HepG2 (cell line): ENCODE measurements around the gene SURF1. TPM values are rescaled to one million over a fixed set of nuclear protein-coding genes. Genes with fewer than 3 reads are reported as not detected.
A peak's percentile ranks its signal among the peaks of the same experiment; 100 is the strongest.

Source experiments
- ATM ChIP-seq: fragments of 450-650 bp; IDR thresholded peaks from 2 replicates; pipeline ENCODE4 v1.7.1; 2017; ENCODE audit warnings: mild to moderate bottlenecking, borderline replicate concordance
- CENPT ChIP-seq: sonication (generic); formaldehyde crosslinking; IDR thresholded peaks from 2 replicates; pipeline ENCODE4 v1.8.0; 2022; ENCODE audit warnings: low read depth, mild to moderate bottlenecking, moderate library complexity, missing genetic modification reagents
- ELF3 ChIP-seq: IDR thresholded peaks from 2 replicates; pipeline ENCODE4 v1.6.1; 2016; ENCODE audit warnings: missing genetic modification reagents, missing compliant biosample characterization
- ERF ChIP-seq: IDR thresholded peaks from 2 replicates; pipeline ENCODE4 v1.6.1; 2018; ENCODE audit warnings: missing biosample characterization, missing genetic modification reagents
- FOSL1 ChIP-seq: sonication (generic); formaldehyde crosslinking; IDR thresholded peaks from 2 replicates; pipeline ENCODE4 v1.9.0; 2021; ENCODE audit warnings: missing genetic modification reagents, borderline replicate concordance
- GABPB1 ChIP-seq: IDR thresholded peaks from 2 replicates; pipeline ENCODE4 v1.6.1; 2016; ENCODE audit warnings: mild to moderate bottlenecking, missing genetic modification reagents, moderate library complexity, missing compliant biosample characterization
- MAFK ChIP-seq, 2 experiments: IDR thresholded peaks in 1 of 2; conservative IDR thresholded peaks in 1 of 2; 2 replicates each; pipeline ENCODE4 v1.6.1; 2011; ENCODE audit warnings: improper control_type of control experiment in 2 of 2, low read length in 2 of 2
- MED13 ChIP-seq: sonication (generic); formaldehyde crosslinking; IDR thresholded peaks from 2 replicates; pipeline ENCODE4 v1.5.0; 2020; ENCODE audit warnings: missing genetic modification reagents
- NR2C2 ChIP-seq: sonication (generic); formaldehyde crosslinking; IDR thresholded peaks from 2 replicates; pipeline ENCODE4 v1.4.0; 2020; ENCODE audit warnings: missing genetic modification reagents, mild to moderate bottlenecking, moderate library complexity, borderline replicate concordance
- RFX5 ChIP-seq: IDR thresholded peaks from 2 replicates; pipeline ENCODE4 v1.6.1; 2011; ENCODE audit warnings: low read depth, low read length, improper control_type of control experiment
- SAP130 ChIP-seq: IDR thresholded peaks from 2 replicates; pipeline ENCODE4 v1.6.1; 2016; ENCODE audit warnings: low read depth
- SSRP1 ChIP-seq: IDR thresholded peaks from 2 replicates; pipeline ENCODE4 v1.6.1; 2016; ENCODE audit warnings: control low read depth
- ZNF264 ChIP-seq: sonication (generic); formaldehyde crosslinking; IDR thresholded peaks from 2 replicates; pipeline ENCODE4 v1.4.0; 2020; ENCODE audit warnings: missing genetic modification reagents
- ZNF570 ChIP-seq: sonication (generic); formaldehyde crosslinking; IDR thresholded peaks from 2 replicates; pipeline ENCODE4 v1.4.0; 2020; ENCODE audit warnings: mild to moderate bottlenecking, missing genetic modification reagents, borderline replicate concordance
- ZNF674 ChIP-seq: sonication (generic); formaldehyde crosslinking; IDR thresholded peaks from 2 replicates; pipeline ENCODE4 v1.5.0; 2020; ENCODE audit warnings: low read depth, mild to moderate bottlenecking, missing genetic modification reagents
- ZNF7 ChIP-seq: IDR thresholded peaks from 2 replicates; pipeline ENCODE4 v1.6.1; 2016; ENCODE audit warnings: missing biosample characterization, missing genetic modification reagents
- polyA plus RNA-seq, 8 experiments: library from polyadenylated mRNA; depleted of rRNA in 3 of 8; stranded (reverse) in 7 of 8; unstranded in 1 of 8; fragments of >200 nt; fragmentation: Illumina TruSeq in 4 of 8; extraction: Trizol in 4 of 8; gene quantifications; 2 replicates each; pipeline versions ENCODE4 v1.2.1 to v1.2.3, GENCODE V29; 2011 to 2016; ENCODE audit warnings: low read depth in 4 of 8, missing spikeins in 1 of 8, mixed read lengths in 1 of 8; ENCODE audit not compliant: insufficient read depth in 1 of 8
- total RNA-seq, 5 experiments: library from RNA; depleted of rRNA; stranded (reverse); fragments of >200 nt; fragmentation: Illumina TruSeq; extraction: Trizol; gene quantifications; 2 replicates each; pipeline ENCODE4 v1.2.3, GENCODE V29; 2016; ENCODE audit warnings: low read depth in 1 of 5
- TF ChIP-seq, protein P1 (sequence below): sonication (generic); formaldehyde crosslinking; IDR thresholded peaks from 2 replicates; pipeline ENCODE4 v1.5.1; 2020; ENCODE audit warnings: mild to moderate bottlenecking, missing genetic modification reagents, moderate library complexity
- TF ChIP-seq, protein P2 (sequence below): IDR thresholded peaks from 2 replicates; pipeline ENCODE4 v1.6.1; 2016; ENCODE audit warnings: missing compliant biosample characterization, missing genetic modification reagents, borderline replicate concordance

SURF1 gene
- total and polyA plus RNA-seq, 2 of the 13 experiments (the other 11 are each of a cell fraction or from before 2014, with no cell fraction given), result 17.8 to 40.7 TPM

DNA sequence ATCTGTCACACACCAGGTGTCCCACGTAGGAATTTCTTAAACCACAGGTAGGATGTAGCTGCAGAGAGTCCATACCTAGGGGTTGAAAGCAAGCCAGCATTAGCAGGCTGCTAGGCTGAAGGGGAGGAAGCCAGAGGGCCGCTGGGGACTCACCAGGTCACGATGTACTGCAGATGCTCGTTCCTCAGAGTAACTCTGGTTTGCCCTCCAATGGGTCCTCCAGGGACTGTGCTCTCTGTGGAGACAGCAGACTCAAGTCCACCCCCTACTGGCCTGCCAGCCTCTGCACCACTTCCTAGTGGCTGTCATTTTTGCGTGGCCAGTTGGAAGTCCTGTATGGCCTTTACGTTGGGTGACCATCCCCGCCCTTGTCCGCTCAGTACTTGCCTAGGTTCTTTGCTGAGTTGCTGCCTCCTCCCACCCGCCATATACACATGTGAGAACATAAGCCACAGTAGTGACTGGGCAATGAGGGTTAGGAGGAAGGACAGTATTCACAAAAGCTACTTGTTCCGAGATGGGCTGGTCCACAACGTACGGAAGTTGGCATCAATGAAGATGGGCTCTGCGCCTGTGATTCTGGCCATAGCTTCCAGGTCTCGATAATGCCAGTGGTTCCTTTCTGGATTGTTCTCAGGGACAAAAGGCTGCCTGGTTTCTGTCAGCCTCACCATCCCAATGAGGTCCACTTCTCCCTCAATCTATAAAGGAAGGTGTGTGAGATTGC is 4.2 kb downstream of the SURF1 start (continued):
- TF ChIP-seq, protein P1, sequence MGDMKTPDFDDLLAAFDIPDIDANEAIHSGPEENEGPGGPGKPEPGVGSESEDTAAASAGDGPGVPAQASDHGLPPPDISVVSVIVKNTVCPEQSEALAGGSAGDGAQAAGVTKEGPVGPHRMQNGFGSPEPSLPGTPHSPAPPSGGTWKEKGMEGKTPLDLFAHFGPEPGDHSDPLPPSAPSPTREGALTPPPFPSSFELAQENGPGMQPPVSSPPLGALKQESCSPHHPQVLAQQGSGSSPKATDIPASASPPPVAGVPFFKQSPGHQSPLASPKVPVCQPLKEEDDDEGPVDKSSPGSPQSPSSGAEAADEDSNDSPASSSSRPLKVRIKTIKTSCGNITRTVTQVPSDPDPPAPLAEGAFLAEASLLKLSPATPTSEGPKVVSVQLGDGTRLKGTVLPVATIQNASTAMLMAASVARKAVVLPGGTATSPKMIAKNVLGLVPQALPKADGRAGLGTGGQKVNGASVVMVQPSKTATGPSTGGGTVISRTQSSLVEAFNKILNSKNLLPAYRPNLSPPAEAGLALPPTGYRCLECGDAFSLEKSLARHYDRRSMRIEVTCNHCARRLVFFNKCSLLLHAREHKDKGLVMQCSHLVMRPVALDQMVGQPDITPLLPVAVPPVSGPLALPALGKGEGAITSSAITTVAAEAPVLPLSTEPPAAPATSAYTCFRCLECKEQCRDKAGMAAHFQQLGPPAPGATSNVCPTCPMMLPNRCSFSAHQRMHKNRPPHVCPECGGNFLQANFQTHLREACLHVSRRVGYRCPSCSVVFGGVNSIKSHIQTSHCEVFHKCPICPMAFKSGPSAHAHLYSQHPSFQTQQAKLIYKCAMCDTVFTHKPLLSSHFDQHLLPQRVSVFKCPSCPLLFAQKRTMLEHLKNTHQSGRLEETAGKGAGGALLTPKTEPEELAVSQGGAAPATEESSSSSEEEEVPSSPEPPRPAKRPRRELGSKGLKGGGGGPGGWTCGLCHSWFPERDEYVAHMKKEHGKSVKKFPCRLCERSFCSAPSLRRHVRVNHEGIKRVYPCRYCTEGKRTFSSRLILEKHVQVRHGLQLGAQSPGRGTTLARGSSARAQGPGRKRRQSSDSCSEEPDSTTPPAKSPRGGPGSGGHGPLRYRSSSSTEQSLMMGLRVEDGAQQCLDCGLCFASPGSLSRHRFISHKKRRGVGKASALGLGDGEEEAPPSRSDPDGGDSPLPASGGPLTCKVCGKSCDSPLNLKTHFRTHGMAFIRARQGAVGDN (CRISPR knock-in tag), result peak; percentile 42; the same call in 1 of the 2 replicates
- TF ChIP-seq SAP130 (CRISPR knock-in tag), result peak; percentile 55
- no peak for TF ChIP-seq ZNF264
- TF ChIP-seq CENPT (CRISPR knock-in tag), result no peak
- peak; percentile 27; the same call in 1 of the 2 replicates for TF ChIP-seq NR2C2
- TF ChIP-seq RFX5, result no peak
- TF ChIP-seq ZNF7 (CRISPR knock-in tag), result no peak
- no peak for TF ChIP-seq ZNF570 (CRISPR knock-in tag)
- TF ChIP-seq ZNF674, result no peak
- peak; percentile 79 for TF ChIP-seq SSRP1 (CRISPR knock-in tag)
- TF ChIP-seq ATM, result no peak
- TF ChIP-seq FOSL1 (CRISPR knock-in tag), result no peak
- no peak for TF ChIP-seq MAFK (conservative IDR thresholded peaks at IDR 0.05 in 1 of 2, IDR thresholded peaks at IDR 0.05 in 1 of 2; ENCODE audit: low read length in 2 of 2)
- peak; percentile 35; the same call in 1 of the 2 replicates for TF ChIP-seq GABPB1
- TF ChIP-seq ERF (CRISPR knock-in tag), result 0 out of 2 replicates have a peak, but pooled peaks have one; percentile 41
- TF ChIP-seq, protein P2, sequence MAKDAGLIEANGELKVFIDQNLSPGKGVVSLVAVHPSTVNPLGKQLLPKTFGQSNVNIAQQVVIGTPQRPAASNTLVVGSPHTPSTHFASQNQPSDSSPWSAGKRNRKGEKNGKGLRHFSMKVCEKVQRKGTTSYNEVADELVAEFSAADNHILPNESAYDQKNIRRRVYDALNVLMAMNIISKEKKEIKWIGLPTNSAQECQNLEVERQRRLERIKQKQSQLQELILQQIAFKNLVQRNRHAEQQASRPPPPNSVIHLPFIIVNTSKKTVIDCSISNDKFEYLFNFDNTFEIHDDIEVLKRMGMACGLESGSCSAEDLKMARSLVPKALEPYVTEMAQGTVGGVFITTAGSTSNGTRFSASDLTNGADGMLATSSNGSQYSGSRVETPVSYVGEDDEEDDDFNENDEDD (CRISPR knock-in tag), result peak; percentile 31; the same call in 1 of the 2 replicates
- TF ChIP-seq ELF3, result 0 out of 2 replicates have a peak, but pooled peaks have one; percentile 36
- TF ChIP-seq MED13 (CRISPR knock-in tag), result 0 out of 2 replicates have a peak, but pooled peaks have one; percentile 17
